Neural progenitor cell (in vitro differentiated cells): Measurements from ENCODE around the gene SMAD4. TPM values are rescaled to one million over a fixed set of nuclear protein-coding genes. Genes with fewer than 3 reads are reported as not detected.

Experiments used
- DNase-seq: peaks from one replicate; pipeline ENCODE4 v3.0.0-alpha.2; 2016; ENCODE audit warnings: low spot score
- H2AFZ ChIP-seq: fragments of 200-600 bp; sonication (generic); replicated peaks from 2 replicates; pipeline ENCODE4 v1.6.1; 2016; ENCODE audit warnings: antibody characterized with exemption
- H3F3A ChIP-seq: fragments of 200-600 bp; sonication (generic); 2 replicates; pipeline ENCODE4 v1.6.1; 2016; ENCODE audit warnings: antibody characterized with exemption, low read depth
- H3K27ac ChIP-seq: fragments of 200-600 bp; sonication (generic); 2 replicates; pipeline ENCODE4 v1.5.1; 2016; ENCODE audit warnings: mild to moderate bottlenecking
- H3K27me3 ChIP-seq: fragments of 200-600 bp; sonication (generic); 2 replicates; pipeline ENCODE4 v1.6.1; 2016; ENCODE audit warnings: mild to moderate bottlenecking, moderate library complexity
- H3K36me3 ChIP-seq: fragments of 200-600 bp; sonication (generic); 2 replicates; pipeline ENCODE4 v1.5.1; 2016
- H3K4me1 ChIP-seq: fragments of 200-600 bp; sonication (generic); 2 replicates; pipeline ENCODE4 v1.6.1; 2016; ENCODE audit warnings: mixed run types
- H3K4me2 ChIP-seq: fragments of 200-600 bp; sonication (generic); 2 replicates; pipeline ENCODE4 v1.6.1; 2016
- H3K4me3 ChIP-seq: fragments of 200-600 bp; sonication (generic); 2 replicates; pipeline ENCODE4 v1.5.1; 2016
- H3K79me2 ChIP-seq: fragments of 200-600 bp; sonication (generic); 2 replicates; pipeline ENCODE4 v1.6.1; 2016; ENCODE audit warnings: low read depth
- H3K9ac ChIP-seq: fragments of 200-600 bp; sonication (generic); 2 replicates; pipeline ENCODE4 v1.6.1; 2016
- H3K9me3 ChIP-seq: fragments of 200-600 bp; sonication (generic); 2 replicates; pipeline ENCODE4 v1.5.1; 2016; ENCODE audit warnings: low read depth
- H4K20me1 ChIP-seq: fragments of 200-600 bp; sonication (generic); 2 replicates; pipeline ENCODE4 v1.6.1; 2016; ENCODE audit warnings: low read depth
- H3K27ac Mint-ChIP-seq: 3 replicates; pipeline ENCODE4 v1.8.0; 2021; ENCODE audit warnings: mixed read lengths
- H3K27me3 Mint-ChIP-seq: 2 replicates; pipeline ENCODE4 v1.8.0; 2022; ENCODE audit warnings: low read depth, mild to moderate bottlenecking, inconsistent platforms, moderate library complexity, mixed read lengths; ENCODE audit not compliant: insufficient read depth
- H3K36me3 Mint-ChIP-seq: 3 replicates; pipeline ENCODE4 v1.8.0; 2021; ENCODE audit warnings: mixed read lengths
- H3K4me1 Mint-ChIP-seq: 3 replicates; pipeline ENCODE4 v1.8.0; 2021; ENCODE audit warnings: mixed read lengths
- H3K4me3 Mint-ChIP-seq: 3 replicates; pipeline ENCODE4 v1.8.0; 2021; ENCODE audit warnings: mild to moderate bottlenecking, moderate library complexity, mixed read lengths
- H3K9me3 Mint-ChIP-seq: 3 replicates; pipeline ENCODE4 v1.8.0; 2020; ENCODE audit warnings: mixed read lengths
- CTCF ChIP-seq: fragments of 200-600 bp; sonication (generic); IDR thresholded peaks from 2 replicates; pipeline ENCODE4 v1.5.1; 2017; ENCODE audit warnings: antibody characterized with exemption, mild to moderate bottlenecking
- EZH2 ChIP-seq: fragments of 200-600 bp; sonication (generic); IDR thresholded peaks from 2 replicates; pipeline ENCODE4 v1.6.1; 2017; ENCODE audit warnings: antibody characterized with exemption, mild to moderate bottlenecking, moderate library complexity
- EZH2phosphoT487 ChIP-seq: fragments of 200-600 bp; sonication (generic); IDR thresholded peaks from 2 replicates; pipeline ENCODE4 v1.6.1; 2017; ENCODE audit warnings: antibody characterized with exemption
- total RNA-seq: library from RNA; depleted of rRNA; stranded (reverse); fragments of >200 nt; gene quantifications from 2 replicates; pipeline ENCODE4 v1.2.3, GENCODE V29; 2015; ENCODE audit warnings: low replicate concordance

SMAD4 gene
- 168 and 310 TPM in 2 replicates for total RNA-seq

GRCh38 chr18:51029694-51030536, at the start of gene SMAD4:
Gene SMAD4 (plus strand): TSS chr18:51030213. CDS start chr18:51047047, 16,834 bp downstream.
- peaks cover 39% of the 10 kb centered on the region for H3K4me1 Mint-ChIP-seq

GRCh38 chr18:50981381-50981780, 48.6 kb upstream of the SMAD4 start:
- no peak for DNase-seq
- H3K36me3 ChIP-seq = peaks cover 13% of the 10 kb centered on the region
- peaks cover 16% of the 10 kb centered on the region for H3K9me3 Mint-ChIP-seq
- H4K20me1 ChIP-seq = no peaks in the 10 kb centered on the region
- H3F3A ChIP-seq = no peaks in the 10 kb centered on the region
- H3K27me3 Mint-ChIP-seq = no peaks in the 10 kb centered on the region
- H3K9ac ChIP-seq = no peak overlapping the region
- H3K4me2 ChIP-seq = no peak overlapping the region
- H2AFZ ChIP-seq = no peak overlapping the region
- H3K27ac ChIP-seq = no peak overlapping the region
- TF ChIP-seq CTCF = no peak
- TF ChIP-seq EZH2 = no peak
- no peak for TF ChIP-seq EZH2phosphoT487
- no peak overlapping the region for H3K4me3 Mint-ChIP-seq
- no peaks in the 10 kb centered on the region for H3K27me3 ChIP-seq
- no peaks in the 10 kb centered on the region for H3K4me1 Mint-ChIP-seq
- no peak overlapping the region for H3K27ac Mint-ChIP-seq
- H3K9me3 ChIP-seq = no peaks in the 10 kb centered on the region
- no peaks in the 10 kb centered on the region for H3K4me1 ChIP-seq
- no peaks in the 10 kb centered on the region for H3K79me2 ChIP-seq
- H3K36me3 Mint-ChIP-seq = peaks cover 52% of the 10 kb centered on the region
- H3K4me3 ChIP-seq = no peak overlapping the region

More at GRCh38 chr18:51029694-51030536, at the start of gene SMAD4:
- Histone ChIP-seq H3K27me3 (no peaks in the 10 kb centered on the region), H3K79me2 (peaks cover 53% of the 10 kb centered on the region), H3K27ac (peak within 1 kb of the TSS; percentile 99), H3K4me2 (peak within 1 kb of the TSS; percentile 97), H3K9ac (peak within 1 kb of the TSS; percentile 94), H3K36me3 (peaks cover 6% of the 10 kb centered on the region), H3K9me3 (no peaks in the 10 kb centered on the region), H2AFZ (peak within 1 kb of the TSS; percentile 93), H3F3A (peaks cover 9% of the 10 kb centered on the region), H3K4me1 (peaks cover 41% of the 10 kb centered on the region), H3K4me3 (peak within 1 kb of the TSS; percentile 72), H4K20me1 (peaks cover 43% of the 10 kb centered on the region)
- TF ChIP-seq EZH2 (no peak), CTCF (peak; percentile 5), EZH2phosphoT487 (no peak)
- Mint-ChIP-seq H3K9me3 (no peaks in the 10 kb centered on the region), H3K27ac (peak within 1 kb of the TSS; percentile 97), H3K27me3 (peaks cover 3% of the 10 kb centered on the region), H3K36me3 (peaks cover 16% of the 10 kb centered on the region), H3K4me3 (peak within 1 kb of the TSS; percentile 99)
- DNase-seq = peak; percentile 98

GRCh38 chr18:50982086-50982801, 47.8 kb upstream of the SMAD4 start:
- no peak overlapping the region for H3K27ac Mint-ChIP-seq

More at GRCh38 chr18:50982086-50982801, 47.8 kb upstream of the SMAD4 start:
- DNase-seq = no peak
- H3K9me3 ChIP-seq = no peaks in the 10 kb centered on the region
- peaks cover 50% of the 10 kb centered on the region for H3K36me3 Mint-ChIP-seq
- no peaks in the 10 kb centered on the region for H3K4me1 Mint-ChIP-seq
- H3K27me3 ChIP-seq = no peaks in the 10 kb centered on the region
- H3K4me3 Mint-ChIP-seq = no peak overlapping the region
- H3K9me3 Mint-ChIP-seq = peaks cover 9% of the 10 kb centered on the region
- peaks cover 5% of the 10 kb centered on the region for H3K36me3 ChIP-seq
- no peak overlapping the region for H3K4me2 ChIP-seq
- no peaks in the 10 kb centered on the region for H4K20me1 ChIP-seq
- no peak overlapping the region for H3K4me3 ChIP-seq
- no peaks in the 10 kb centered on the region for H3K4me1 ChIP-seq
- no peak overlapping the region for H2AFZ ChIP-seq
- H3F3A ChIP-seq = no peaks in the 10 kb centered on the region
- no peak for TF ChIP-seq EZH2
- TF ChIP-seq EZH2phosphoT487 = no peak
- TF ChIP-seq CTCF = no peak
- no peaks in the 10 kb centered on the region for H3K27me3 Mint-ChIP-seq
- no peaks in the 10 kb centered on the region for H3K79me2 ChIP-seq
- no peak overlapping the region for H3K27ac ChIP-seq
- no peak overlapping the region for H3K9ac ChIP-seq
